NCI-H82 (cell line): Measurements from ENCODE around the gene HIVEP2.

ENCODE experiments used
- DNase-seq: peaks from one replicate; lab custom pipeline; 2025; lab: John Stamatoyannopoulos, UW

Gene HIVEP2

GRCh38 chr6:142843361-142843760, 101.6 kb downstream of the HIVEP2 start:
- DNase-seq = no peak

GRCh38 chr6:142842418-142843261, 102.3 kb downstream of the HIVEP2 start:
- no peak for DNase-seq

GRCh38 chr6:142841915-142842314, 103.1 kb downstream of the HIVEP2 start:
- DNase-seq = no peak

GRCh38 chr6:142839686-142840040, 105.3 kb downstream of the HIVEP2 start:
- DNase-seq = no peak

GRCh38 chr6:142838821-142839685, 105.9 kb downstream of the HIVEP2 start:
- no peak for DNase-seq

- no peak for DNase-seq
Observed at GRCh38 chr6:142835787-142836535, 109.0 kb downstream of the HIVEP2 start.

GRCh38 chr6:142834853-142835252, 110.1 kb downstream of the HIVEP2 start:
- DNase-seq = no peak

GRCh38 chr6:142833798-142834197, 111.2 kb downstream of the HIVEP2 start:
- no peak for DNase-seq

- DNase-seq = no peak
Observed at GRCh38 chr6:142833054-142833453, 111.9 kb downstream of the HIVEP2 start.

GRCh38 chr6:142830807-142831206, 114.2 kb downstream of the HIVEP2 start:
- DNase-seq = no peak

- DNase-seq = no peak
Observed at GRCh38 chr6:142830116-142830710, 114.8 kb downstream of the HIVEP2 start.

- no peak for DNase-seq
Observed at GRCh38 chr6:142829556-142829955, 115.4 kb downstream of the HIVEP2 start.

- no peak for DNase-seq
Observed at GRCh38 chr6:142827991-142828390, 117.0 kb downstream of the HIVEP2 start.

- DNase-seq = no peak
Observed at GRCh38 chr6:142827369-142827768, 117.6 kb downstream of the HIVEP2 start.

- no peak for DNase-seq
Observed at GRCh38 chr6:142825760-142826159, 119.2 kb downstream of the HIVEP2 start.

- no peak for DNase-seq
Observed at GRCh38 chr6:142824426-142824825, 120.5 kb downstream of the HIVEP2 start.

- peak; percentile 80 for DNase-seq
Observed at GRCh38 chr6:142823256-142823902, 121.6 kb downstream of the HIVEP2 start.

GRCh38 chr6:142822842-142823241, 122.1 kb downstream of the HIVEP2 start:
- DNase-seq = peak; percentile 96

- DNase-seq = no peak
Observed at GRCh38 chr6:142822383-142822782, 122.6 kb downstream of the HIVEP2 start.

- DNase-seq = peak; percentile 39
Observed at GRCh38 chr6:142821860-142822259, 123.1 kb downstream of the HIVEP2 start.

- no peak for DNase-seq
Observed at GRCh38 chr6:142821164-142821716, 123.7 kb downstream of the HIVEP2 start.
